Neutrophil (primary cell): ENCODE measurements around the gene NDUFS4.
"Not testable (repeated sequence)": the region's sequence is repeated elsewhere in the genome, so short reads cannot be mapped to it uniquely, and the experiment has no call there.

Experiments used
- H3K27ac ChIP-seq: fragments of 200-600 bp; sonication (generic); 2 replicates; pipeline ENCODE4 v1.5.1; 2016; ENCODE audit warnings: mild to moderate bottlenecking, moderate library complexity
- H3K27me3 ChIP-seq: fragments of 200-600 bp; sonication (generic); 2 replicates; pipeline ENCODE4 v1.6.0; 2016; ENCODE audit warnings: mild to moderate bottlenecking
- H3K36me3 ChIP-seq: fragments of 200-600 bp; sonication (generic); 2 replicates; pipeline ENCODE4 v1.5.1; 2017
- H3K4me1 ChIP-seq, 2 experiments: fragments of 200-600 bp in 1 of 2; sonication (generic) in 1 of 2; 1 replicate in 1 of 2; 2 replicates in 1 of 2; pipeline versions ENCODE4 v1.5.1 to v1.6.1; 2013 to 2016; ENCODE audit warnings: low read depth in 1 of 2, low read length in 1 of 2, mild to moderate bottlenecking in 1 of 2, moderate library complexity in 1 of 2; ENCODE audit not compliant: control insufficient read depth in 1 of 2, insufficient read depth in 1 of 2
- H3K4me3 ChIP-seq, 2 experiments: fragments of 200-600 bp in 1 of 2; sonication (generic) in 1 of 2; 1 replicate in 1 of 2; 2 replicates in 1 of 2; pipeline ENCODE4 v1.5.1; 2013 to 2016; ENCODE audit warnings: low read depth in 1 of 2, low read length in 1 of 2, mild to moderate bottlenecking in 1 of 2, moderate library complexity in 1 of 2
- H3K9me3 ChIP-seq: fragments of 200-600 bp; sonication (generic); 2 replicates; pipeline ENCODE4 v1.5.1; 2016
- TF ChIP-seq, protein P1 (sequence below): fragments of 200-600 bp; sonication (generic); IDR thresholded peaks from 2 replicates; pipeline ENCODE4 v1.5.1; 2016; ENCODE audit warnings: antibody characterized with exemption

The NDUFS4 gene

DNA sequence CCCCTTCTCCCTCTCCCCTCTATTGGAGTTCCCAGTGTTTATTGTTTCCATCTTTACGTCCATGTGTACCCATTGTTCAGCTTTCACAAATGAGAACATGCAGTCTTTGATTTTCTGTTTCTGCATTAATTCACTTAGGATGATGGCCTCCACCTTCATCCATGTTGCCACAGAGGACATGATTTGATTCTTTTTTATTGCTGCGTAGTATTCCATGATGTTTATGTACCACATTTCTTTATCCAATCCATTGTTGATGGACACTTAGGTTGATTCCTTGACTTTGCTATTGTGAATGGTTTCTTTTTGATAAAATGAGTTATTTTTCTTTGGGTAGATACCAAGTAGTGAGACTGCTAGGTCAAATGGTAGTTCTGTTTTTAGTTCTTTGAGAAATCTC is 88.9 kb downstream of the NDUFS4 start:
- H3K36me3 ChIP-seq = no peaks in the 10 kb centered on the region
- TF ChIP-seq, protein P1, sequence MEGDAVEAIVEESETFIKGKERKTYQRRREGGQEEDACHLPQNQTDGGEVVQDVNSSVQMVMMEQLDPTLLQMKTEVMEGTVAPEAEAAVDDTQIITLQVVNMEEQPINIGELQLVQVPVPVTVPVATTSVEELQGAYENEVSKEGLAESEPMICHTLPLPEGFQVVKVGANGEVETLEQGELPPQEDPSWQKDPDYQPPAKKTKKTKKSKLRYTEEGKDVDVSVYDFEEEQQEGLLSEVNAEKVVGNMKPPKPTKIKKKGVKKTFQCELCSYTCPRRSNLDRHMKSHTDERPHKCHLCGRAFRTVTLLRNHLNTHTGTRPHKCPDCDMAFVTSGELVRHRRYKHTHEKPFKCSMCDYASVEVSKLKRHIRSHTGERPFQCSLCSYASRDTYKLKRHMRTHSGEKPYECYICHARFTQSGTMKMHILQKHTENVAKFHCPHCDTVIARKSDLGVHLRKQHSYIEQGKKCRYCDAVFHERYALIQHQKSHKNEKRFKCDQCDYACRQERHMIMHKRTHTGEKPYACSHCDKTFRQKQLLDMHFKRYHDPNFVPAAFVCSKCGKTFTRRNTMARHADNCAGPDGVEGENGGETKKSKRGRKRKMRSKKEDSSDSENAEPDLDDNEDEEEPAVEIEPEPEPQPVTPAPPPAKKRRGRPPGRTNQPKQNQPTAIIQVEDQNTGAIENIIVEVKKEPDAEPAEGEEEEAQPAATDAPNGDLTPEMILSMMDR = no peak
- no peaks in the 10 kb centered on the region for H3K9me3 ChIP-seq

DNA sequence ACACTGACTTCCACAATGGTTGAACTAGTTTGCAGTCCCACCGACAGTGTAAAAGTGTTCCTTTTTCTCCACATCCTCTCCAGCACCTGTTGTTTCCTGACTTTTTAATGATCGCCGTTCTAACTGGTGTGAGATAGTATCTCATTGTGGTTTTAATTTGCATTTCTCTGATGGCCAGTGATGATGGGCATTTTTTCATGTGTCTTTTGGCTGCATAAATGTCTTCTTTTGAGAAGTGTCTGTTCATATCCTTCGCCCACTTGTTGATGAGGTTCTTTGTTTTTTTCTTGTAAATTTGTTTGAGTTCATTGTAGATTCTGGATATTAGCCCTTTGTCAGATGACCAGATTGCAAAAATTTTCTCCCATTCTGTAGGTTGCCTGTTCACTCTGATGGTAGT is 100.1 kb downstream of the NDUFS4 start:
- H3K4me1 ChIP-seq, H3K27ac ChIP-seq, H3K36me3 ChIP-seq, H3K9me3 ChIP-seq, H3K4me3 ChIP-seq, H3K27me3 ChIP-seq: not testable (repeated sequence)

More for the DNA sequence above, 88.9 kb downstream of the NDUFS4 start:
- Histone ChIP-seq H3K27ac (no peak overlapping the region), H3K27me3 (no peaks in the 10 kb centered on the region), H3K4me3 (no peak overlapping the region), H3K4me1 (no peaks in the 10 kb centered on the region)

DNA sequence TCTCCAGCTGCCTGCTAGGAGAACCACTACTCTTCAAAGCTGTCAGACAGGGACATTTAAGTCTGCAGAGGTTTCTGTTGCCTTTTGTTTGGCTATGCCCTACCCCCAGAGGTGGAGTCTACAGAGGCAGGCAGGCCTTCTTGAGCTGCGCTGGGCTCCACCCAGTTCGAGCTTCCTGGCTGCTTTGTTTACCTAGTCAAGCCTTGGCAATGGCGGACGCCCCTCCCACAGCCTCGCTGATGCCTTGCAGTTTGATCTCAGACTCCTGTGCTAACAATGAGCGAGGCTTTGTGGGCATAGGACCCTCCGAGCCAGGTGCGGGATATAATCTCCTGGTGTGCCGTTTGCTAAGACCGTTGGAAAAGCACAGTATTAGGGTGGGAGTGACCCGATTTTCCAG is 104.9 kb downstream of the NDUFS4 start:
- H3K27me3 ChIP-seq, H3K4me3 ChIP-seq, H3K36me3 ChIP-seq, H3K27ac ChIP-seq, H3K9me3 ChIP-seq, H3K4me1 ChIP-seq: not testable (repeated sequence)

DNA sequence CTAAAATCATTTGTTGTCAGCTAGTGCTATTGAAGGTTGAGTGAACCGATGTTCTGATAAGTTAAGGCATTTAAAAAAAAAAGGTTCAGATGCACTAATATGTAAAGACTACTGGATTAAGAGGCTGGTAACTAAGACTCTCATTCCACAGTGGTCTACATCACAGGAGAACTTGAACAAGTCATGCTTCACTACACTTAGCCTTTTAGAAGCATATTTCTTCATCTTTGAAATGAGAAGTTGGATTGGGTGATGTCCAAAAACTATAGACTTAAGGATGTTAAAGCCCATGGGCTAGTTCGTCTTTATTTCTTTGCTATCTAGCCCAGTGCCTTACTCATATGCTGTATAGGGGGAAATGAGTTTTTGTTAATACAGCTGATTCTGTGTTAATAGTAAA is 107.2 kb downstream of the NDUFS4 start:
- H3K4me1 ChIP-seq = no peaks in the 10 kb centered on the region
- no peak overlapping the region for H3K4me3 ChIP-seq
- no peaks in the 10 kb centered on the region for H3K36me3 ChIP-seq
- no peak overlapping the region for H3K27ac ChIP-seq
- no peaks in the 10 kb centered on the region for H3K27me3 ChIP-seq
- no peaks in the 10 kb centered on the region for H3K9me3 ChIP-seq
- TF ChIP-seq, protein P1 = no peak

DNA sequence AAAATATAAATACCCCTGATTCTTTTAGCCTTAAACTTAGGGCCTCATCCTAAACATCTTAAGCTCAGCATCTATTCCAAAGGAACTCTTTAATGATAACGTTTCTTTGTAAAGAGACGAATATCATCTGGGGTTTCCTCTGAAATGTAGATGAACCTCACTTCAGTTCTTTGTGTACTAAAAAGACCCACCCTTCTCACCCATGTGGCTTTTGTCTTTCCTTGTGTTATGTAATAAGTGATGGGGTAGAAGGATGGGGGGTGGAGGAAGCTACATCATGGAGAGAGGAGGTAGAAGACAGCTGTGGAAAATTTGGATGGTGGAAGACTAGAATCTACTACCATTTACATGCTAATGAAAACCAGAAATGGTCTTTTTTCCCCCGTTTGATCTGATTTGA is 111.0 kb downstream of the NDUFS4 start:
- Histone ChIP-seq H3K9me3 (no peaks in the 10 kb centered on the region), H3K4me1 (no peaks in the 10 kb centered on the region), H3K4me3 (no peak overlapping the region), H3K36me3 (no peaks in the 10 kb centered on the region), H3K27ac (no peak overlapping the region), H3K27me3 (no peaks in the 10 kb centered on the region)
- TF ChIP-seq, protein P1 = no peak

DNA sequence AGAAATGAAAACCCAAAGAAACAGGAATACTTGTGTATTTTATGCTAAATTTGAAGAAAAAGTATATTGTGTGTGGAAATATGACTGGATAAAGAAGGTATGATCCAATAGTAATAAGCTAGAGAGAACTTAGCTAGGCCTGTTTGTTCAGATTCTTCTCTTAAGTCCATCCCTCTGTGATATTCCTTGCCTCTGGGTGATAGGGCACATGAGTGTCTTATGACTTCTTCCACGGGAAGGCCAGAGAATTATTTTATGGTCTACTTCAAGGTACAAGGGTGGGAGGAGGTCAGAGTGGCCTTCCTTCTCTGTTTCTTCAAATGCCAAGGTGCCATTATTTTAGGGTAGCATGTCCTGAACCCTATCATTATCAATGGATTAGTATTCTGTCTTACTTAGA is 113.7 kb downstream of the NDUFS4 start:
- H3K27ac ChIP-seq = no peak overlapping the region
- H3K4me3 ChIP-seq = no peak overlapping the region
- H3K27me3 ChIP-seq = no peaks in the 10 kb centered on the region
- H3K4me1 ChIP-seq = peaks cover 0 to 6% of the 10 kb centered on the region in 2 experiments
- H3K36me3 ChIP-seq = no peaks in the 10 kb centered on the region
- no peaks in the 10 kb centered on the region for H3K9me3 ChIP-seq
- TF ChIP-seq, protein P1 = no peak

DNA sequence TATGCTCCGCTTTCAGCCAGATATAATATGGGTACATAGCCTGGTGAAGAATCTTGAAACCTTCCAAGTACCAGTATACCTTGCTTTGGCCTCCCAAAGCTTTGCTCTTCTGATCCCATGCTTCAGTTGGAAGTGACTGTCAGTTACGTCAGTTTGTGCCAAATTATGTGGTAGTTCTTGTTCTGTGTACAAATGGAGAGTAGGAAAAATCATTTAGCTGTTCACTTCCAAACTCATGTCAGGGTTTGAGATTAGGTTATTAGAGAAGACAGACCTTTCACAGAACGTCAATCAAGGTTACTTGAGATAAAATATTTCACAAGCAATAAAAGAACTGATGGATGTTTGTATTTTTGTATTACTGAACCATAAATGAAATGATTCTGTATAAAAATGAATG is 117.2 kb downstream of the NDUFS4 start:
- TF ChIP-seq, protein P1 = no peak
- Histone ChIP-seq H3K36me3 (no peaks in the 10 kb centered on the region), H3K4me1 (peaks cover 0 to 6% of the 10 kb centered on the region in 2 experiments), H3K27ac (no peak overlapping the region), H3K4me3 (no peak overlapping the region), H3K27me3 (no peaks in the 10 kb centered on the region), H3K9me3 (no peaks in the 10 kb centered on the region)
